ENCODE results near the gene FNDC3B. TPM values are rescaled to one million over a fixed set of nuclear protein-coding genes. Genes with fewer than 3 reads are reported as not detected.

Gene FNDC3B
- total and polyA plus RNA-seq, 4 donors = 23.3 to 74.2 (median 32.9) TPM

GRCh38 chr3:172217877-172218276 is 178.5 kb downstream of the FNDC3B start:
- Histone ChIP-seq H3K4me3 (ENCODE audit: low read depth in 1 of 3, low read length in 3 of 3) (no peak overlapping the region), H3K27ac (ENCODE audit: low read depth in 1 of 2, low read length in 2 of 2) (no peak overlapping the region), H3K4me1 (ENCODE audit: control insufficient read depth in 4 of 4, insufficient read depth in 4 of 4, low read length in 3 of 4) (peaks cover 5 to 44% (median 34%) of the 10 kb centered on the region in 4 donors), H3K9me3 (ENCODE audit: control insufficient read depth in 4 of 4, low read length in 3 of 4) (no peaks in the 10 kb centered on the region), H3K9ac (ENCODE audit: low read depth in 1 of 2, low read length in 2 of 2) (no peak overlapping the region), H3K36me3 (ENCODE audit: control insufficient read depth in 4 of 4, insufficient read depth in 3 of 4, low read depth in 1 of 4, low read length in 3 of 4) (peaks cover 0 to 2% (median 0%) of the 10 kb centered on the region in 4 donors), H3K27me3 (ENCODE audit: control insufficient read depth in 4 of 4, insufficient read depth in 4 of 4, low read length in 3 of 4) (no peaks in the 10 kb centered on the region)
- DNase-seq (ENCODE audit: low spot score) = no peak
- TF ChIP-seq ATF3 (IDR thresholded peaks at IDR 0.05) (no peak), RXRA (IDR thresholded peaks at IDR 0.05) (no peak), HNF4A (conservative IDR thresholded peaks at IDR 0.05) (no peak), GABPA (IDR thresholded peaks at IDR 0.05 in 1 of 2, conservative IDR thresholded peaks at IDR 0.05 in 1 of 2) (no peak), HNF4G (IDR thresholded peaks at IDR 0.05) (no peak), EGR1 (IDR thresholded peaks at IDR 0.05; ENCODE audit: low read depth in 2 of 2) (no peak), CTCF (IDR thresholded peaks at IDR 0.05; ENCODE audit: low read depth, low read length, missing input control) (no peak), FOXA2 (IDR thresholded peaks at IDR 0.05) (no peak), TAF1 (conservative IDR thresholded peaks at IDR 0.05) (no peak), SP1 (IDR thresholded peaks at IDR 0.05) (no peak), JUND (IDR thresholded peaks at IDR 0.05) (no peak), NR2F2 (IDR thresholded peaks at IDR 0.05) (no peak), FOXA1 (IDR thresholded peaks at IDR 0.05) (no peak), YY1 (IDR thresholded peaks at IDR 0.05) (no peak), ZBTB33 (IDR thresholded peaks at IDR 0.05) (no peak), MAX (IDR thresholded peaks at IDR 0.05) (no peak), RAD21 (IDR thresholded peaks at IDR 0.05) (no peak), REST (IDR thresholded peaks at IDR 0.05) (no peak)
- WGBS = 38% methylated on average over 5 of the region's 5 CpGs

Measured in liver (tissue), 9 donors.